Stimulated activated CD8-positive, alpha-beta memory T cell treated with anti-CD3 and anti-CD28 coated beads, Interleukin-7, amount 100 ng/mL, for 4 hours (primary cell): ENCODE results near the gene RER1.

ENCODE experiments used
- DNase-seq, 2 donors: peaks; one replicate each; pipeline ENCODE4 v3.0.0-alpha.2; 2020; ENCODE audit warnings: low read depth in 2 of 2

The RER1 gene, protein sequence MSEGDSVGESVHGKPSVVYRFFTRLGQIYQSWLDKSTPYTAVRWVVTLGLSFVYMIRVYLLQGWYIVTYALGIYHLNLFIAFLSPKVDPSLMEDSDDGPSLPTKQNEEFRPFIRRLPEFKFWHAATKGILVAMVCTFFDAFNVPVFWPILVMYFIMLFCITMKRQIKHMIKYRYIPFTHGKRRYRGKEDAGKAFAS

DNA sequence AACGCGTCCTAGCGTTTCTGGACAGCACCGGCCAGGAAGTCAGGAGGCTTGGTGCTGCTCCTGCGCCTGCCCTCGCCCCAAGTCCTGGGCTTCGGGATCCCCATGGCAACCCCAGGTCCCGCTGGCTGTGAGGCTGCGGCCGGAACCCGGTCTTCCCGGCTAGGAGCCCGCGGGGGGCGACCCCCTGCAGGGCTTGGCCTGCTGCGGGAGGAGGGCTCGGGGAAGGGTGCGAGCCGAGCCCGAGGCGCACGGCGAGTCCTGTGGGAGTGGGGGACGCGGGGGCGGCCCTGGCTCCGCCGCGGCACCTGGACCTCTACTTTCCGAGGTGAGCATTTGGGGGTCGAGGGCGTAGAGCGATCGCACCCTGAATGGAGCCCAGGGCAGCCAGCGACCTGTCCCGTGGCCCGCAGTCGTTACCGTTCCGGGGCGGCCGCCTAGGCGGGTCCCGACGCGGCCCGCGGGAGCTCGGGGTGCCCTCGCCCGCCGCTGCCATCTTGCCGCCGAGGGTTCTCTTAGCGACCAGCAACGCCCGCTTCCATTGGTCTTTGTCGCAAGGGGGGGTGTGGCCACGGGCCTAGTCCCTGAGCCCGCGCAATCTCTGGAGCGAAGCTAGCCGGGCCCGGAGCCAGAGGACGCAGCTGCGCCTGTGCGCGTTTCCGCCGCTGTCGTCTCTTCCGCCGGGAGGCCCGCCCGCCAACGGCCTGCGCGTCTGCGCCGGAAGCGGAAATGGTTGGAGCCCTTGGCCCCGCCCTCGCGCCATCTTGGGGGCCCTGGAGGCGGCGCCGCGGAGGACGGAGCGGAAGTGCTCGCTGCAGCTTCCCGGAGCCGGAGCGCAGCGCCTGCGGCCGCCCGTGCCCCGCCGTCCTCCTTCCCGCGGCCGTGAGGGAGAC lies at the start of gene RER1, which contains the start of gene MORN1:
Gene RER1 (plus strand): TSS at position 801 of the 890 bp plus-strand sequence. CDS start 3,950 bp downstream, outside the sequence.
Gene MORN1 (minus strand): TSS at position 514 of the 890 bp plus-strand sequence. CDS start 21 bp downstream, at position 493.
- DNase-seq, result peak; percentile 95 to 99

- no peak for DNase-seq
These were observed 49.1 kb upstream of the RER1 start for GRCh38 chr1:2342384-2343022.

DNA sequence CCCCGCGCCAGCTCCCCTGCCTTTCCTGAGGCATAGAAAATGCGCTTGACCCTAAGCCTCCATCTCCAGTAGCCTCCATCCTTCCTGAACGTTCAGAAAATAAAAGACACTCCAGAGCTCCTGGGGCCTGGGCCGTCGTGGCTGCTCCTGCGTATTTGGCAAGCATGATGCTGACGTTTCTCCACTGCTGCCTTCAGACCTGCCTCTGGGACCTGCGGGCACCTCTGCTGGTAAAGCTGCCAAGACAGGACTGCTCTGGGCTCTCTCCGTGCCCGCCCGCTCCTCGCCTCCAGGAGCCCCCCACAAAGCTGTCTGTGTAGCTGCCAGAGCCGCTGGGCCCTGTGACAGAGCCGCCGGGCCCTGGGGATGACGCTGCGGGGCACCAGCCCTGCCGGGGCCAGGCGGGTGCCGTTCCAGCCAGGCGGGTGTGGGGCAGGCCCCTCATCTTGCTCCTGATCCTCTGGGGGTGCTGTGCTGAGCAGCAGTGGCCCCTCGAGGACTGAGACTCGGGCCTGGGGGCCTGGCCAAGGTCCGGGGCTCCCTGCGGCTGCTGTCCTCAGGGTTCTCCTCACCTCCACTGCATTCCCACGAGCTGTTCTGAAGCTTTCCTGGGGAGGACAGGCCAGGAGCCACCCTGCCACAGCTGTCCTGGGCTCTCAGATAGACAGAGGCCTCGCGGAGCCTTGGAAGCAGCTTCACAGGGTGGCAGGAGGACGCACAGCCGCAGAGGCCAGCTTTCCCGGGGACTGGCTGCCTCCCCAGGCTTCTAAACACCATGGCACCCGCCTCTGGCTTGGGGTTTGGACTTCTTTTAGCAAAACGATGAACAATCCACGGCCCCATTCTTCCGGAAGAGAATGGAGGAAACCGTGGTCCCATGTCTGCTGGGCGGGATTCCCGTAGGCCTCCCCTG lies 48.4 kb upstream of the RER1 start:
- DNase-seq, result no peak

GRCh38 chr1:2344121-2344681 lies 47.4 kb upstream of the RER1 start:
- no peak for DNase-seq

- no peak for DNase-seq
These were observed 46.8 kb upstream of the RER1 start for GRCh38 chr1:2344744-2345296.

DNA sequence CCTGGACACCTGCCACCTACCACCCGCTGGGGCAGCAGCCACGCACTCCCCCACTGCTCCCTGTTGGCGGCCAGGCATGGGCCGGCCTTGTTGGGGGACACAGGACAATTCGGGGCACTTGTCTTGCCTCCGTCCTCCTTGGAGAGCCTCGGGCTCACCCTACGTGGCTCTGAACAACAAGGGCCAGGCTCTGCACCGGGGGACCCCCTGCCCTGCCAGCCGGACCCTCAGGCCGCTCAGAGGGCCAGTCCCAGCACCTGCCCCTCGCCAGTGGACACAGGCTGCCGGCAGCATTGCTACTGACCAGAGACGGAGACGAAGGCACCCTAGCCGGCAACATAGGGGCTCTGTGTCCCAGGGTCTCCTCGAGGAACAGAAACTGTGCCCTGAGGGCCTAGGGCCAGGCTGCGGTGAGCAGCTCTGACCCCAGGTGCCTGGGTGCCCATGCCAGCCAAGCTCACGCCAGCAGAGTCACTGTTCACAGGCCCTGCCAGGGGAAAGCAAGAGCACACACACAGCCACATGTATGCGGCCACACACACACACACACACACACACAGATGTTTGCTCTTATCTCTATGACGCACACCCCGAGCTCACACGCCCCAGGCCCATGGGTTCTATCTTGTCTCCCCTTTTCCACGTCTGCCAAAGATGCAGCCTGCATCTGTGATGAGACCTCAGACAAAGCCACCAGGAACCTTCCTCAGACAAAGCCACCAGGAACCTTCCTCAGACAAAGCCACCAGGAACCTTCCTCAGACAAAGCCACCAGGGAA lies 46.2 kb upstream of the RER1 start:
- no peak for DNase-seq

DNA sequence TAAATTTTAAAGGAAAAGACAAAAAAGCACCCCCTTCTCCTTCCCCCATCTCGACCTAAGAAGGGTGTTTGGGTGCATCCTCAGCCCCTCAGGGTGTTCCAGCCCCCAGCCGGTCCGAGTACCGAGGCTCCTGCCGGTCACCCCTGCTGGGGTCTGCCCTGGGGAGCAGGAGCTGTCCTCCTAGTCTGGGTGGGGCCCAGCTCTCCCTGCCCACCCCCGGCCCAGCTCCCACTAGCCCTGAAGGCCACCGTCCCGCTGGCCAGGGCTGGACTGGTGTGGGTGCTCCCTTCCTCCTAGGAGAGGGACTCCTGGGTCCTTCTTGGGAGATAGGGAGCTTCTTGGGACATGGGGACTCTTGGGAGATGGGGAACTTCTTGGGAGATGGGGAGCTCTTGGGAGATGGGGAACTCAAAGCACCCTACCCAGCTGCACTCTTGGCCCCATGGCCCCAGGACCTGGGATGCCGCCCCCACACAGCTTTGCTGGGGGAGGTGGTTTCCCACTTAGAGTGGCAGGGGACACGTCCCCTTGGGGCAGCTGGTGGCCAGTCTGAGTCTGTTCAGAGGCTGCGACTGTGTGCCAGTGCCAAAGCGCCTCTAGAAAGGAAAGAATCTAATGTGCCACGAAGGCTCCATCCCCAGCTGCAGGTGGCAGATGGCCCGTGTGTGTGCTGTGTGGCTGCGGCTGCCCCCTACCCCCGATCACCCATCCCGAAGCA lies 44.8 kb upstream of the RER1 start:
- DNase-seq, result no peak

GRCh38 chr1:2347409-2347785 lies 44.2 kb upstream of the RER1 start:
- DNase-seq, result no peak

DNA sequence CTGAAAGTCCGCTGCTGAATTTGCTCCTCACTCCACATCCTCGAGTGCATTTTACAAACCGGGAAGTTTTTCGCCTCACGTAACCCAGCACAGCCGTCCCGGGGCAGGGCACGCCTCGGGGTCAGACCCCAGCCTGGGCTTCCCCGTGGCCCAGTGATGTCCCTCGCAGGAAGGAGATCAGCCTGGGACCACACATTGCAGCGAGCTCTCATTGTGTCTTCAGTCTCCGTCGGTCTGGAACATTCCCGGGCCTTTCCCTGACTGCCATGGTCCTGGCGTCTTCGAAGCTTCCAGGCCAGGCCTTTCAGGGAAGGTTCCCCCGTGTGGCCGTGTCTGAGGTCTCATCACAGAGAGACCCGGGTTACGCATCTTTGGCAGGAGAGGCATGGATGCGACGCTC lies 43.7 kb upstream of the RER1 start:
- DNase-seq, result no peak

- DNase-seq, result no peak
These were observed 43.0 kb upstream of the RER1 start for GRCh38 chr1:2348346-2349325.

DNA sequence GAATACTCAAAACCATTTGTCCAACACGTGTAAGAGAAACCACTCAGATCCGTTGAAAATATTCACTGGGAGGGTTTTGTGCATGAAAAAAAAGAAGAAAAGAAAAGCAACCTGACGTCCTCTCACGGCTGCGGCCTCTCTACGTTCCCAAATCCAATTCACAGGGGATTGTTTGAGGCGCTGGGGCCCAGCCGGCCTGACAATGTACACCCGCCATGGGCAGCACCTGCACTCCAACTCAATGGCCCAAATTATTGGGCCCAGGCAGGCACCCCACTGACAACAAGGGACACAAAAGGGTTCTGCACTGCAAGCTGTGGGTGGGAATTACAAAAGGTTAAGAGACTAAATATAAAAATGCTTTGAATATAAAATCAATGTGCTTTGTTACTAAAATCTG lies 41.8 kb upstream of the RER1 start:
- DNase-seq, result no peak

DNA sequence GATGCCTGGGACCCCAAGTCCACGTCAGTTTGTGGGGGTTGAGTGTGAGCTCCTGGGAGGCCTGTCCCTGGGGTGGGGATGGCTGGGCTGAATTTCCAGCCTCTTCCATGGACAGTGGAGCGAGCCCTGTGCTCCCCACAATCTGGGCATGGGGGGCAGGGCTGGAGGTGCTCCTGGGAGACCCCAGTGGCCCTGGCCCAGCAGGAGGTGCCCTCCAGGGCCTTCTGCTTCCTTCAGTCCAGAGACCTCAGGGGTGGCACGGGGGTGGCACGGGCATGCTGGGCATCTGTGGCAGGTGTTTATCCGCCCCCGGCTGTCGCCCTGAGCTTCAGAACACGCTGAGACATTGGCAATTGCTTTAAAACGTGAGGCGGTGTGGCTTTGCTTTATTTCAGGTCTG lies 41.1 kb upstream of the RER1 start:
- no peak for DNase-seq

DNA sequence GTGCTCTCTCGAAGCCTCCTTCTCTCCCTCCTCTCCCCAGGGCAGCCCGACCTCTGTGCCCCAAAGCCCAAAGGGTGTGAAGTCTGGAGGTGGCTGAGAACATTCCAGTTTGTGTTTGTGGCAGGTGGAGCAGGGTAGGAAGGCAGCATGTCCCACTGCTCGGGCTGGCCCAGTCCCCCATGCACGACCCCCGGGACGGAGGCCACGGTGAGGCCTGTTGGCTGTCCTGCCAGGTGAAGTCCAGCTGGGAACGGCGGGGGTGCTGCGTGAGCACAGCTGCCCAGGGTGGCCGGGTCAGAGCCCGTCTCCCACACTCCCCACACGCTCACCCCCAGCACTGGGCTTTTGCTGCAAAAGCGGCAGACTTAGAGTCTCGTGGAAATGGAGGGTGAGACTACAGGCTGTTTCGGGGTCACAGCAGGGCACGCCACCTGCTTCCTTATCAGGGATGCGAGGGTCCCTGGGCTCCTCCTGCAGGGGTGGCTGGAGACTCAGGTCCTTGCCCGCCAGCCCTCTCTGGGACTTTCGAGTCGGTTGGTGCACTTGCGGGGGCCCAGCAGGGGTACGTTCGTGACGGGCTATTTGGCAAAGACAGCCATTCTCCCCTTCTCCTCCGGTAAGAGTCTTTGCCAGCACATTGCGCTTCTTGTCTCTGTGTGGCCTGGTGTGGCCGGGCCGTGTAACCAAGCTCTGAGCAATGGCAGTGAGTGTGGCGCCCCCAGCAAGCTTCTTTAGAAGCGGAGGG lies 40.6 kb upstream of the RER1 start:
- DNase-seq, result no peak

GRCh38 chr1:2351723-2352122 lies 39.9 kb upstream of the RER1 start:
- no peak for DNase-seq

- no peak for DNase-seq
These were observed 39.2 kb upstream of the RER1 start for GRCh38 chr1:2352341-2352896.

DNA sequence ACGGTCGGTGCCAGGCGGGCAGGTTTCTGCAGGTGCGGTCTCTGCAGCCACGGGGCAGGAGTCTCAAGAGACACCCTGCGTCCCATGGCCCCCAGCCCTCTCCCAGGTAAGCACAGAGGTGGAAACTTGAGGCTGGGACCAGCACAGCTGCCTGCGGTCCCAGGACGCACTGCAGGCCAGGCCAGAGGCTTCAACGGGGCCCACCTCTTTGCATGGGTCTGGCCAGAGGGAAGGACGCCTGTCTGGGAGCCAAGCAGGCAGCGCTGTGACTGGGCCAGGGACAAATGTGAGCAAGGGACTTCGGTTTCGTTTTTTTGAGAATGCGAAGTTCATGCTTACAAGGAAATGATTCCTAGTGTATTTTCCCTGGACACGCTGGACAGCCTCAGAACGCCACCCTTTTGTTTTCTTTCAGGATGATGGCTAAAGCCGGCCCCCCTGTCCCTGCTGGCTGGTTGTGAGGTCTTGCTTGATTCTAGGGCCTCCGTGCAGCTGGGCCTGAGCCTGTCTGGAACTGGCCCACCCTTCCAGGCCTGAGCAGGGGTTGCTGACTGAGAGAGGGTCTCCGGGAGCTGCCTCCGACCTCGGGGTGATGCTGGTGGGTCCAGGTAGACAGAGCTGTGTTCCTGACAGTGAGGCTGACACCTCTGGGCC lies 38.6 kb upstream of the RER1 start:
- no peak for DNase-seq
